K562 (cell line): Measurements from ENCODE around the gene PITPNC1.

Source experiments
- ATF3 ChIP-seq, 2 experiments: fragments of 450-650 bp in 1 of 2; sonication (generic) in 1 of 2; formaldehyde crosslinking in 1 of 2; IDR thresholded peaks in 1 of 2; conservative IDR thresholded peaks in 1 of 2; 2 replicates each; pipeline versions ENCODE4 v1.6.1 to v1.8.1; 2016 to 2023; ENCODE audit warnings: mild to moderate bottlenecking in 2 of 2, moderate library complexity in 2 of 2, inconsistent platforms in 1 of 2, missing genetic modification reagents in 1 of 2
- CBX8 ChIP-seq: fragments of 200-600 bp; sonication (generic); IDR thresholded peaks from 2 replicates; pipeline ENCODE4 v1.6.1; 2012; ENCODE audit warnings: borderline replicate concordance, mixed run types, low read depth, mild to moderate bottlenecking, moderate library complexity, mixed read lengths, low read length, control low read depth, inconsistent platforms; ENCODE audit not compliant: poor library complexity, severe bottlenecking; ENCODE audit errors: extremely low read depth
- CTCF ChIP-seq, 3 experiments: IDR thresholded peaks in 2 of 3; conservative IDR thresholded peaks in 1 of 3; 2 replicates each; pipeline ENCODE4 v1.5.1; 2011 to 2012; ENCODE audit warnings: low read length in 3 of 3, mild to moderate bottlenecking in 3 of 3, control low read depth in 2 of 3, improper control_type of control experiment in 1 of 3, inconsistent platforms in 1 of 3, low read depth in 1 of 3, mixed read lengths in 1 of 3, moderate library complexity in 1 of 3; ENCODE audit not compliant: insufficient read depth in 2 of 3
- GTF2F1 ChIP-seq: IDR thresholded peaks from 2 replicates; pipeline ENCODE4 v1.6.1; 2011; ENCODE audit warnings: low read depth, low read length, improper control_type of control experiment
- HMG20B ChIP-seq: fragments of 250-450 bp; sonication (Bioruptor Pico); IDR thresholded peaks from 2 replicates; pipeline ENCODE4 v1.5.0; 2021; ENCODE audit warnings: mild to moderate bottlenecking
- JUN ChIP-seq, 2 experiments: sonication (generic) in 1 of 2; formaldehyde crosslinking in 1 of 2; IDR thresholded peaks; 2 replicates each; pipeline versions ENCODE4 v1.6.1 to v1.8.0; 2012 to 2022; ENCODE audit warnings: borderline replicate concordance in 2 of 2, mild to moderate bottlenecking in 2 of 2, improper control_type of control experiment in 1 of 2, low read depth in 1 of 2, low read length in 1 of 2, missing genetic modification reagents in 1 of 2
- MEF2A ChIP-seq: IDR thresholded peaks from 2 replicates; pipeline ENCODE4 v1.6.1; 2011; ENCODE audit warnings: low read depth, mild to moderate bottlenecking, low read length, moderate library complexity; ENCODE audit not compliant: control insufficient read depth
- MYC ChIP-seq, 2 experiments: fragments of 250-450 bp in 1 of 2; sonication (Bioruptor Pico) in 1 of 2; IDR thresholded peaks; 2 replicates each; pipeline versions ENCODE4 v1.5.1 to v1.6.1; 2012 to 2021; ENCODE audit warnings: low read depth in 2 of 2, borderline replicate concordance in 1 of 2, improper control_type of control experiment in 1 of 2, low read length in 1 of 2, mild to moderate bottlenecking in 1 of 2, moderate library complexity in 1 of 2
- PHB ChIP-seq: fragments of 250-450 bp; sonication (Bioruptor Pico); IDR thresholded peaks from 2 replicates; pipeline ENCODE4 v1.5.0; 2021
- SRF ChIP-seq, 2 experiments: fragments of 250-450, 450-650 bp in 1 of 2; sonication (Bioruptor Pico) in 1 of 2; sonication (generic) in 1 of 2; formaldehyde crosslinking; IDR thresholded peaks; 2 replicates each; pipeline versions ENCODE4 v1.5.0 to v1.5.1; 2020 to 2022; ENCODE audit warnings: mild to moderate bottlenecking in 1 of 2, missing genetic modification reagents in 1 of 2
- ZNF780A ChIP-seq: fragments of 250-450 bp; sonication (Bioruptor Pico); IDR thresholded peaks from 2 replicates; pipeline ENCODE4 v1.5.0; 2021; ENCODE audit warnings: mild to moderate bottlenecking
- TF ChIP-seq, protein P1 (sequence below): fragments of 450-650 bp; IDR thresholded peaks from 2 replicates; pipeline ENCODE4 v1.6.1; 2016
- TF ChIP-seq, protein P2 (sequence below): fragments of 450-650 bp; formaldehyde crosslinking; IDR thresholded peaks from 2 replicates; pipeline ENCODE4 v1.4.0; 2020; ENCODE audit warnings: mild to moderate bottlenecking, mixed read lengths
- TF ChIP-seq, protein P3 (sequence below): fragments of 250-450 bp; sonication (Bioruptor Pico); IDR thresholded peaks from 2 replicates; pipeline ENCODE4 v1.9.0; 2021; ENCODE audit warnings: mild to moderate bottlenecking

DNA sequence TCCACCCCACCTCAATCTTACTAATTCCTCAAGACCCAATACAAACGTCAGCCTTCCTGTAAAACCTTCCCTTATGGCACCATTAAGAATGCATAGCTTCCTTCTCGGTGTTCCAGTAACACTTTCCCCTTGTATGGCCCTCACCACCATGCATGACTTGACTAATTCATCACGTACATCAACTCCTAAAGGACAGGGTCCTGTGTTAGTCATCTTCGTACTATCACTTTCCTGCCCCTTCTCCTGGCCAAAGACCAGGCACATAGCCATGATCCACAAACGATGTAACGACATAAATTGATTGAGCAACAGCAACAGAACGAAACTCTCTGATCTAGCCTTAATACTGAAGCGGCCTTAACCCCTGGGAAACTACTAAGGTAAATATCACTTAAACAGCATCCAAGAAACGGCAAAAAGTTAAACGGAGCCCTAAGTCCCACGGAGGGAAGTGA is 11.3 kb upstream of the PITPNC1 start:
- TF ChIP-seq CTCF (IDR thresholded peaks at IDR 0.05 in 2 of 3, conservative IDR thresholded peaks at IDR 0.05 in 1 of 3; ENCODE audit: insufficient read depth in 2 of 3, low read depth in 1 of 3, low read length in 3 of 3) = no peak
- TF ChIP-seq JUN (IDR thresholded peaks at IDR 0.05; ENCODE audit: borderline replicate concordance, low read depth, low read length) = no peak
- no peak for TF ChIP-seq JUN (CRISPR knock-in tag; IDR thresholded peaks at IDR 0.05; ENCODE audit: borderline replicate concordance)
- TF ChIP-seq ZNF780A = no peak
- TF ChIP-seq HMG20B (CRISPR knock-in tag) = no peak
- TF ChIP-seq, protein P1, sequence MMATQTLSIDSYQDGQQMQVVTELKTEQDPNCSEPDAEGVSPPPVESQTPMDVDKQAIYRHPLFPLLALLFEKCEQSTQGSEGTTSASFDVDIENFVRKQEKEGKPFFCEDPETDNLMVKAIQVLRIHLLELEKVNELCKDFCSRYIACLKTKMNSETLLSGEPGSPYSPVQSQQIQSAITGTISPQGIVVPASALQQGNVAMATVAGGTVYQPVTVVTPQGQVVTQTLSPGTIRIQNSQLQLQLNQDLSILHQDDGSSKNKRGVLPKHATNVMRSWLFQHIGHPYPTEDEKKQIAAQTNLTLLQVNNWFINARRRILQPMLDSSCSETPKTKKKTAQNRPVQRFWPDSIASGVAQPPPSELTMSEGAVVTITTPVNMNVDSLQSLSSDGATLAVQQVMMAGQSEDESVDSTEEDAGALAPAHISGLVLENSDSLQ = no peak
- no peak for TF ChIP-seq GTF2F1
- no peak for TF ChIP-seq MYC (IDR thresholded peaks at IDR 0.05; ENCODE audit: low read depth, low read length)
- TF ChIP-seq MYC (CRISPR knock-in tag; IDR thresholded peaks at IDR 0.05; ENCODE audit: borderline replicate concordance, low read depth) = no peak
- no peak for TF ChIP-seq PHB
- TF ChIP-seq MEF2A = no peak
- TF ChIP-seq, protein P2, sequence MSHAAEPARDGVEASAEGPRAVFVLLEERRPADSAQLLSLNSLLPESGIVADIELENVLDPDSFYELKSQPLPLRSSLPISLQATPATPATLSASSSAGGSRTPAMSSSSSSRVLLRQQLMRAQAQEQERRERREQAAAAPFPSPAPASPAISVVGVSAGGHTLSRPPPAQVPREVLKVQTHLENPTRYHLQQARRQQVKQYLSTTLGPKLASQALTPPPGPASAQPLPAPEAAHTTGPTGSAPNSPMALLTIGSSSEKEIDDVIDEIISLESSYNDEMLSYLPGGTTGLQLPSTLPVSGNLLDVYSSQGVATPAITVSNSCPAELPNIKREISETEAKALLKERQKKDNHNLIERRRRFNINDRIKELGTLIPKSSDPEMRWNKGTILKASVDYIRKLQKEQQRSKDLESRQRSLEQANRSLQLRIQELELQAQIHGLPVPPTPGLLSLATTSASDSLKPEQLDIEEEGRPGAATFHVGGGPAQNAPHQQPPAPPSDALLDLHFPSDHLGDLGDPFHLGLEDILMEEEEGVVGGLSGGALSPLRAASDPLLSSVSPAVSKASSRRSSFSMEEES (CRISPR knock-in tag) = no peak
- no peak; the same call in 1 of the 2 replicates for TF ChIP-seq ATF3 (IDR thresholded peaks at IDR 0.05)
- TF ChIP-seq ATF3 (CRISPR knock-in tag; conservative IDR thresholded peaks at IDR 0.05) = no peak
- TF ChIP-seq SRF (CRISPR knock-in tag; IDR thresholded peaks at IDR 0.05) = no peak
- TF ChIP-seq, protein P3, sequence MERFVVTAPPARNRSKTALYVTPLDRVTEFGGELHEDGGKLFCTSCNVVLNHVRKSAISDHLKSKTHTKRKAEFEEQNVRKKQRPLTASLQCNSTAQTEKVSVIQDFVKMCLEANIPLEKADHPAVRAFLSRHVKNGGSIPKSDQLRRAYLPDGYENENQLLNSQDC (CRISPR knock-in tag) = no peak
- no peak for TF ChIP-seq CBX8
